ENCODE results near the gene TTLL8. TPM values are rescaled to one million over a fixed set of nuclear protein-coding genes. Genes with fewer than 3 reads are reported as not detected.
A peak's percentile ranks its signal among the peaks of the same experiment; 100 is the strongest.

TTLL8 gene
- total RNA-seq, 1 experiment from 2014 or later: not detected

- Mint-ChIP-seq H3K9me3 (no peaks in the 10 kb centered on the region; a peak in 1 of 5 replicates), H3K27me3 (ENCODE audit: low read depth) (peaks cover 18% of the 10 kb centered on the region), H3K4me1 (peaks cover 5 to 9% of the 10 kb centered on the region in 2 experiments), H3K4me3 (no peak overlapping the region), H3K36me3 (ENCODE audit: insufficient read depth in 1 of 3, low read depth in 3 of 3) (peaks cover 0 to 2% (median 0%) of the 10 kb centered on the region in 3 experiments; a peak in 1 of 7 replicates), H3K27ac (no peak overlapping the region)
- Histone ChIP-seq H3K4me2 (ENCODE audit: insufficient read depth, insufficient read length, low read length) (no peak overlapping the region), H4K8ac (replicated peaks; ENCODE audit: insufficient read length, low read depth, low read length) (no peak overlapping the region), H3K9me3 (ENCODE audit: control insufficient read depth, low read depth, low read length) (no peaks in the 10 kb centered on the region), H2AFZ (ENCODE audit: low read length) (no peak overlapping the region), H3K79me1 (ENCODE audit: insufficient read depth, low read depth, low read length, poor library complexity, severe bottlenecking) (no peaks in the 10 kb centered on the region), H4K20me1 (ENCODE audit: control insufficient read depth, insufficient read depth, insufficient read length) (peaks cover 3% of the 10 kb centered on the region), H3K14ac (ENCODE audit: insufficient read depth, low read length) (no peak overlapping the region), H2BK15ac (ENCODE audit: low read depth, low read length) (no peak overlapping the region), H2AK5ac (ENCODE audit: insufficient read length, low read length) (no peak overlapping the region), H3K4me1 (ENCODE audit: insufficient read depth, low read length) (no peaks in the 10 kb centered on the region; the same call in 1 of the 2 replicates), H4K91ac (ENCODE audit: insufficient read length, low read depth, low read length) (no peak overlapping the region), H3K27me3 (ENCODE audit: insufficient read depth, low read length) (no peaks in the 10 kb centered on the region), H2BK5ac (ENCODE audit: insufficient read length, low read length) (no peak overlapping the region), H3K56ac (ENCODE audit: insufficient read length, low read depth, low read length) (no peak overlapping the region), H2BK120ac (ENCODE audit: low read depth, low read length, poor library complexity, severe bottlenecking) (no peak overlapping the region), H3T11ph (ENCODE audit: low read length) (no peak overlapping the region), H3K18ac (ENCODE audit: insufficient read length, low read depth, low read length) (no peak overlapping the region), H3K23me2 (ENCODE audit: insufficient read length, low read depth, low read length, poor library complexity, severe bottlenecking) (no peaks in the 10 kb centered on the region), H3K27ac (ENCODE audit: insufficient read length, low read depth, low read length) (no peak overlapping the region), H3K4ac (ENCODE audit: low read depth, low read length) (no peak overlapping the region), H3K79me2 (ENCODE audit: insufficient read depth, low read length) (no peaks in the 10 kb centered on the region), H4K5ac (ENCODE audit: insufficient read length, low read depth, low read length) (no peak overlapping the region), H3K9ac (ENCODE audit: extremely low read depth, insufficient read length, low read length) (no peak overlapping the region), H2BK20ac (ENCODE audit: low read depth, low read length, poor library complexity, severe bottlenecking) (no peak overlapping the region), H2BK12ac (ENCODE audit: insufficient read length, low read depth, low read length) (no peak overlapping the region), H3K23ac (ENCODE audit: insufficient read length, low read depth, low read length) (no peak overlapping the region)
- 100% methylated on average over 5 of the region's 5 CpGs for WGBS (ENCODE audit: extremely low coverage, insufficient read length, low lambda C conversion rate)
- DNase-seq: peak; percentile 35
- TF ChIP-seq CTCF (conservative IDR thresholded peaks at IDR 0.05): no peak
Observed at GRCh38 chr22:49973018-49973961, 84.8 kb downstream of the TTLL8 start.
